Astrocyte (in vitro differentiated cells and primary cell): ENCODE measurements around the gene SLC16A7. TPM values are rescaled to one million over a fixed set of nuclear protein-coding genes. Genes with fewer than 3 reads are reported as not detected.

Experiments used
- DNase-seq: peaks from one replicate; pipeline ENCODE4 v3.0.0-alpha.2; 2010; ENCODE audit warnings: low read depth
- FAIRE-seq: peaks from 2 replicates; lab custom pipeline; 2011; peaks lifted over from hg19 to GRCh38; lab: Jason Lieb, UNC
- H2AFZ ChIP-seq: 2 replicates; pipeline ENCODE4 v1.6.0; 2012; ENCODE audit warnings: low read depth, low read length, inconsistent platforms
- H3K27ac ChIP-seq: 2 replicates; pipeline ENCODE4 v1.5.1; 2011; ENCODE audit warnings: low read depth, low read length, inconsistent platforms
- H3K27me3 ChIP-seq: 2 replicates; pipeline ENCODE4 v1.6.0; 2011; ENCODE audit warnings: low read length, inconsistent platforms; ENCODE audit not compliant: insufficient read depth
- H3K36me3 ChIP-seq: 2 replicates; pipeline ENCODE4 v1.5.1; 2011; ENCODE audit warnings: low read length, inconsistent platforms; ENCODE audit not compliant: insufficient read depth
- H3K4me1 ChIP-seq: 2 replicates; pipeline ENCODE4 v1.5.1; 2011; ENCODE audit warnings: low read length, inconsistent platforms; ENCODE audit not compliant: insufficient read depth
- H3K4me2 ChIP-seq: 2 replicates; pipeline ENCODE4 v1.6.0; 2012; ENCODE audit warnings: low read length, inconsistent platforms
- H3K4me3 ChIP-seq: 2 replicates; pipeline ENCODE4 v1.5.1; 2011; ENCODE audit warnings: low read depth, mild to moderate bottlenecking, low read length, inconsistent platforms; ENCODE audit not compliant: insufficient read depth
- H3K79me2 ChIP-seq: 2 replicates; pipeline ENCODE4 v1.6.0; 2012; ENCODE audit warnings: mild to moderate bottlenecking, low read length, inconsistent platforms; ENCODE audit not compliant: insufficient read depth
- H3K9ac ChIP-seq: 2 replicates; pipeline ENCODE4 v1.6.0; 2012; ENCODE audit warnings: mild to moderate bottlenecking, low read length, inconsistent platforms
- H3K9me3 ChIP-seq: 2 replicates; pipeline ENCODE4 v1.5.1; 2012; ENCODE audit warnings: low read depth, mild to moderate bottlenecking, low read length, inconsistent platforms; ENCODE audit not compliant: insufficient read depth
- H4K20me1 ChIP-seq: 2 replicates; pipeline ENCODE4 v1.6.0; 2012; ENCODE audit warnings: low read length, inconsistent platforms; ENCODE audit not compliant: insufficient read depth
- H3K27ac Mint-ChIP-seq: one replicate; pipeline ENCODE4 v1.8.0; 2021; ENCODE audit warnings: mild to moderate bottlenecking, mixed read lengths; ENCODE audit not compliant: unreplicated experiment
- H3K27me3 Mint-ChIP-seq: one replicate; pipeline ENCODE4 v1.8.0; 2021; ENCODE audit warnings: low read depth, mixed read lengths; ENCODE audit not compliant: unreplicated experiment
- H3K36me3 Mint-ChIP-seq: one replicate; pipeline ENCODE4 v1.8.0; 2021; ENCODE audit warnings: low read depth, mixed read lengths; ENCODE audit not compliant: unreplicated experiment
- H3K4me1 Mint-ChIP-seq: one replicate; pipeline ENCODE4 v1.8.0; 2021; ENCODE audit warnings: low read depth, mixed read lengths; ENCODE audit not compliant: unreplicated experiment
- H3K4me3 Mint-ChIP-seq: one replicate; pipeline ENCODE4 v1.8.0; 2021; ENCODE audit warnings: mild to moderate bottlenecking, moderate library complexity, mixed read lengths; ENCODE audit not compliant: unreplicated experiment
- H3K9me3 Mint-ChIP-seq: one replicate; pipeline ENCODE4 v1.8.0; 2021; ENCODE audit warnings: mild to moderate bottlenecking, mixed read lengths; ENCODE audit not compliant: unreplicated experiment
- EZH2 ChIP-seq: IDR thresholded peaks from 2 replicates; pipeline ENCODE4 v1.6.1; 2012; ENCODE audit warnings: mild to moderate bottlenecking, low read length, inconsistent platforms; ENCODE audit not compliant: insufficient read depth
- total RNA-seq: library from RNA; stranded (reverse); gene quantifications from 2 replicates; pipeline ENCODE4 v1.2.1, GENCODE V29; 2021
- TF ChIP-seq, protein P1 (sequence below): IDR thresholded peaks from 2 replicates; pipeline ENCODE4 v1.5.1; 2011; ENCODE audit warnings: low read depth, mild to moderate bottlenecking, inconsistent platforms, low read length, moderate library complexity; ENCODE audit not compliant: insufficient read depth

Gene SLC16A7
- total RNA-seq, 1 donor from 2014 or later, result 4.5 TPM

DNA sequence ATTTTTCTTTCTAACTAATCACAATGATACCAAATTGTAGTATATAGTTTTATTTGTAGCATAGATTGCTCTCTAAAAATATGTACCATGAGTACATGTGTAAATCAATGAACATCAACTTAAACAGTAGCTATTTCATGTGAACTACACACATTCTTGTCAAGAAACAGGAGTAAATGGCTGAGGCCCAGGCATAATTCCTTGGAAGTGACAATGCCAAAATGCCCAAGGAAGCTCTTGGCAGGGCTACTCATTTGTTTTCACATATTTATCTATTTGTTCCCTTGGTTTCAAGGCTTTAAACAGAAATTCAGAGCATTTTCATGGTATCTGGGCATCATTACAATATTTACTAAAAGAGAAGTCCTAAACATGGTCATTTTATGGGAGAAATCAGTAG, 165.7 kb downstream of the SLC16A7 start:
- no peaks in the 10 kb centered on the region for H3K9me3 ChIP-seq
- H3K4me1 Mint-ChIP-seq, result no peaks in the 10 kb centered on the region
- DNase-seq, result no peak
- no peak overlapping the region for H3K4me3 Mint-ChIP-seq
- no peaks in the 10 kb centered on the region for H3K36me3 ChIP-seq
- no peak overlapping the region for H3K4me3 ChIP-seq
- FAIRE-seq, result no peak
- no peak for TF ChIP-seq EZH2
- no peaks in the 10 kb centered on the region for H3K27me3 Mint-ChIP-seq
- no peak overlapping the region for H3K9ac ChIP-seq
- H3K4me2 ChIP-seq, result no peak overlapping the region
- H3K9me3 Mint-ChIP-seq, result no peaks in the 10 kb centered on the region
- no peak overlapping the region for H2AFZ ChIP-seq
- H3K27ac ChIP-seq, result no peak overlapping the region
- H4K20me1 ChIP-seq, result no peaks in the 10 kb centered on the region
- no peaks in the 10 kb centered on the region for H3K36me3 Mint-ChIP-seq
- no peaks in the 10 kb centered on the region for H3K4me1 ChIP-seq
- H3K27ac Mint-ChIP-seq, result no peak overlapping the region
- no peaks in the 10 kb centered on the region for H3K79me2 ChIP-seq
- H3K27me3 ChIP-seq, result no peaks in the 10 kb centered on the region

DNA sequence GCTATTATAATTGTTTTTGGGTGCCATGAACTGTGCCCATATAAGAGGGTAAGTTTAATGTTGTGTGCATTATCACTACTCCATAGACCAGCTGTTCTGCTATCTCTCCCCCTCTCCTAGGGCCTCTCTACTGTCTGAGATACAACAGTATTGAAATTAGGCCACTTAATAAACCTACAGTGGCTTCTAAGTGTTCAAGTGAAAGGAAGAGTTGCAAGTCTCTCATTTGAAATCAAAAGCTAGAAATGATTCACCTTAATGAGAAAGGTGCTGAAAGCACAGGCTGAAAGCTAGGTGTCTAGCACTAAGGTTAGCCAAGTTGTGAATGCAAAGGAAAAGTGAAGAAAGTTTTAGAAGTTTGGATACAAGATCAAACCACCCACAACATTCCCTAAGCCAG, 168.0 kb downstream of the SLC16A7 start:
- H3K4me1 Mint-ChIP-seq, result no peaks in the 10 kb centered on the region
- no peak overlapping the region for H3K9ac ChIP-seq
- H3K9me3 ChIP-seq, result no peaks in the 10 kb centered on the region
- no peak overlapping the region for H3K4me3 Mint-ChIP-seq
- H3K9me3 Mint-ChIP-seq, result peaks cover 4% of the 10 kb centered on the region
- H3K79me2 ChIP-seq, result no peaks in the 10 kb centered on the region
- peaks cover 2% of the 10 kb centered on the region for H3K36me3 Mint-ChIP-seq
- no peak overlapping the region for H2AFZ ChIP-seq
- H3K4me2 ChIP-seq, result no peak overlapping the region
- H3K4me1 ChIP-seq, result no peaks in the 10 kb centered on the region
- no peak for TF ChIP-seq EZH2
- TF ChIP-seq, protein P1, sequence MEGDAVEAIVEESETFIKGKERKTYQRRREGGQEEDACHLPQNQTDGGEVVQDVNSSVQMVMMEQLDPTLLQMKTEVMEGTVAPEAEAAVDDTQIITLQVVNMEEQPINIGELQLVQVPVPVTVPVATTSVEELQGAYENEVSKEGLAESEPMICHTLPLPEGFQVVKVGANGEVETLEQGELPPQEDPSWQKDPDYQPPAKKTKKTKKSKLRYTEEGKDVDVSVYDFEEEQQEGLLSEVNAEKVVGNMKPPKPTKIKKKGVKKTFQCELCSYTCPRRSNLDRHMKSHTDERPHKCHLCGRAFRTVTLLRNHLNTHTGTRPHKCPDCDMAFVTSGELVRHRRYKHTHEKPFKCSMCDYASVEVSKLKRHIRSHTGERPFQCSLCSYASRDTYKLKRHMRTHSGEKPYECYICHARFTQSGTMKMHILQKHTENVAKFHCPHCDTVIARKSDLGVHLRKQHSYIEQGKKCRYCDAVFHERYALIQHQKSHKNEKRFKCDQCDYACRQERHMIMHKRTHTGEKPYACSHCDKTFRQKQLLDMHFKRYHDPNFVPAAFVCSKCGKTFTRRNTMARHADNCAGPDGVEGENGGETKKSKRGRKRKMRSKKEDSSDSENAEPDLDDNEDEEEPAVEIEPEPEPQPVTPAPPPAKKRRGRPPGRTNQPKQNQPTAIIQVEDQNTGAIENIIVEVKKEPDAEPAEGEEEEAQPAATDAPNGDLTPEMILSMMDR, result no peak
- no peak overlapping the region for H3K4me3 ChIP-seq
- H3K27ac Mint-ChIP-seq, result no peak overlapping the region
- DNase-seq (no peak), FAIRE-seq (no peak)
- H3K36me3 ChIP-seq, result no peaks in the 10 kb centered on the region
- H3K27me3 Mint-ChIP-seq, result no peaks in the 10 kb centered on the region
- H4K20me1 ChIP-seq, result no peaks in the 10 kb centered on the region
- no peaks in the 10 kb centered on the region for H3K27me3 ChIP-seq
- H3K27ac ChIP-seq, result no peak overlapping the region

DNA sequence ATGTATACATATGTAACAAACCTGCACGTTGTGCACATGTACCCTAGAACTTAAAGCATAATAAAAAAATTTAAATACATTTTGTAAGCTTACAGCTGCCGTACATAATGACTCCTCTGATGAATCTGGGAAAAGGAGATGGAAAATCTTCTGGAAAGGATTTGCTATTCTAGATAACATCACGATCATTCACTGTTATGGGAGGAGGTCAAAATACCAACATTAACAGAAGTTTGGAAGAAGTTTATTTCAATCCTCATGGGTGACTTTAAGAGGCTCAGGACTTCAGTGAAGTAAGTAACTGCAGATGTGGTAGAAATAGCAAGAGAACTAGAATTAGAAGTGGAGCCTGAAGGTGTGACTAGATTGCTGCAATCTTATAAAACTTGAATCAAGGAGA, 172.2 kb downstream of the SLC16A7 start:
- no peak overlapping the region for H3K4me2 ChIP-seq
- no peak for FAIRE-seq
- H3K27me3 Mint-ChIP-seq, result no peaks in the 10 kb centered on the region

More for the DNA sequence above, 172.2 kb downstream of the SLC16A7 start:
- DNase-seq, result no peak
- no peaks in the 10 kb centered on the region for H3K4me1 Mint-ChIP-seq
- TF ChIP-seq, protein P1, result no peak
- TF ChIP-seq EZH2, result no peak
- Histone ChIP-seq H3K4me1 (no peaks in the 10 kb centered on the region), H3K27me3 (no peaks in the 10 kb centered on the region), H2AFZ (no peak overlapping the region), H3K9me3 (no peaks in the 10 kb centered on the region), H4K20me1 (no peaks in the 10 kb centered on the region), H3K4me3 (no peak overlapping the region), H3K9ac (no peak overlapping the region), H3K27ac (no peak overlapping the region), H3K36me3 (no peaks in the 10 kb centered on the region), H3K79me2 (no peaks in the 10 kb centered on the region)
- no peak overlapping the region for H3K4me3 Mint-ChIP-seq
- no peak overlapping the region for H3K27ac Mint-ChIP-seq
- H3K36me3 Mint-ChIP-seq, result peaks cover 2% of the 10 kb centered on the region
- peaks cover 4% of the 10 kb centered on the region for H3K9me3 Mint-ChIP-seq
